Measurements from ENCODE around the gene IL9.
A peak's percentile ranks its signal among the peaks of the same experiment; 100 is the strongest.

IL9 gene

DNA sequence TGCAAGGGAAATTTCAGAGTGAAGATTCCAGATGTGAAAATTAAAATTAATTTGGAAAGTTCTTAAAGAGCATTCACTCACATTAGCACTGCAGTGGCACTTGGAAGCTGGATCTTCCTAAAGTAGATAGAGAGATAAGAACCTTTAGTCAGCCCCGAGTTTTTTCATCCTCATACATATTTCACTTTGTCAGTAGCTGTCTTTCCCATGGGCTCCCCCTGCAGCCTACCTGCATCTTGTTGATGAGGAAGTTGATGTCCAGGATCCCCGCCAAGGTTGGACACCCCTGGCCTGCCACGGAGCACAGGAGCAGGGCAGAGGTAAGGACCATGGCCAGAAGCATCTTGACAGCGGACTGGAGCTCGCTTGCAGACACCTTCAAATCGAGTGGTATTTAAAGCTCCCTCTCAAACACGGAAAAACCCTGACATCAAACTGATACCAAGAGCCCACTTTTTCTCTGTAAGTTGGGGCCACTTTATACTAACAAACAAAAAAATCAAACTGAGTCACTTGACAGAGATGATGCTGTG is at the start of gene IL9:
Gene IL9 (minus strand): TSS at position 368 of the 533 bp plus-strand sequence. CDS start 25 bp downstream, at position 343.
- FAIRE-seq (no peak), DNase-seq (ENCODE audit: insufficient read length, low spot score) (no peak)

DNA sequence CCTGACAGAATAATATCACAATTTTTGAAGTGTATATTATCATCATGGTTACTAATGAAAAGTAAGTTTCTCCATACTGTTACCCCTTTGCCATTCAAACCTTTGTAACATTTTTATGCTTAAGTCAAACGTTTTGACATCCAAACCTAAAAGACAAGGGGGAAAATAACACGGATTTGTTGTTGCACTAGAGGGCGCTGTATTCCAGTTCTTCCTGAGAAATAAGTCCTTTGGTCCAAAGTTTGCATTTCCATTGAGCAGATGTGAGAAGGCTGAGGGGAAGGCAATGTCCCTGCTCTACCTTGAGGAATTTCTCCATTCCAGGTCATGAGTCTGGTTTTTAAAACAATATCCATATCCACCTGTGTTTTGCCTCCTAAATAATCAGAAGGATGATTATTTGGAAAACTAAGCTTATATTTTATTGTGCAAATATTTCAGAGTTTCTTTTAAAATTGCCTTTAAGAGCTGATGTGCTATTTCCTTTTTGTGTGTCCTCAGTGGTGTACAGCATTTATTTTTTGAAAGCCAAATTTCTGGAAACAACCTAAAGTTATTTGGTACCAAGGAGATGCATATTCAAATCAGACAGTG is 49.4 kb upstream of the IL9 start:
- DNase-seq (ENCODE audit: insufficient read length, low spot score) (peak; percentile 56), FAIRE-seq (peak; percentile 9)

GRCh38 chr5:135944564-135944963 is 48.9 kb upstream of the IL9 start:
- no peak for FAIRE-seq
- no peak for DNase-seq (ENCODE audit: insufficient read length, low spot score)

DNA sequence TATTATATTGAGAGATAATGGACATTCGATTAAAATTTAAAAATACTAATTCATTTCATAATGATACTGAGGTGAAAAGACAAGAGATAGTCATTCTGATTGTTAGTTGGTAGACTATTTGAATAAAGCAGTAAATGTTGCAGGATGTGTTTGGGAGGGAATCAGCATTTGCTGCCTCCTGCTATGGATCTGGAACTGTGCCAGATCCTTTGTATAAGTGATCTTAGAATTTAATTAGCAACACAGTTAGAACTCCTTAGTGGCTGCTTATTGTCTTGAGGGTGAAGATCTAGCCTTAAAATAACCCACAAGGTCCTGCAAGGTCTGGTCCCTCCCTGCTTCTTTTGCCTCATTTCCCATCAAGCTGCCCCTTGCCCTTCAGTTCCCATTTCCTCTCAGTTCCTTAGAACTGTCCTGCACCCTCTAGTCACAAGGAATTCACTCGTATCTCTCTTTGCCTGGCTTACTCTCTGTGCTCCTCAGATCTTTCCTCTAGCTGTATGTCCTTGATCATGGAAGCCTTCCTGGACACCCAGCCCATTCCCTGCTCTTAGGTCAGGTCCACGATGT is 46.6 kb upstream of the IL9 start:
- DNase-seq (ENCODE audit: insufficient read length, low spot score): no peak
- no peak for FAIRE-seq

GRCh38 chr5:135941711-135942110 is 46.1 kb upstream of the IL9 start:
- no peak for FAIRE-seq
- no peak for DNase-seq (ENCODE audit: insufficient read length, low spot score)

- FAIRE-seq (no peak), DNase-seq (ENCODE audit: insufficient read length, low spot score) (no peak)
Observed at GRCh38 chr5:135937245-135937911, 41.7 kb upstream of the IL9 start.

GRCh38 chr5:135934939-135935338 is 39.3 kb upstream of the IL9 start:
- no peak for FAIRE-seq
- no peak for DNase-seq (ENCODE audit: insufficient read length, low spot score)

GRCh38 chr5:135930949-135931295 is 35.3 kb upstream of the IL9 start:
- DNase-seq (ENCODE audit: insufficient read length, low spot score) (no peak), FAIRE-seq (no peak)

GRCh38 chr5:135930029-135930948 is 34.6 kb upstream of the IL9 start:
- no peak for FAIRE-seq
- DNase-seq (ENCODE audit: insufficient read length, low spot score): peak; percentile 23

- FAIRE-seq (no peak), DNase-seq (ENCODE audit: insufficient read length, low spot score) (no peak)
Observed at GRCh38 chr5:135921388-135921787, 25.7 kb upstream of the IL9 start.

DNA sequence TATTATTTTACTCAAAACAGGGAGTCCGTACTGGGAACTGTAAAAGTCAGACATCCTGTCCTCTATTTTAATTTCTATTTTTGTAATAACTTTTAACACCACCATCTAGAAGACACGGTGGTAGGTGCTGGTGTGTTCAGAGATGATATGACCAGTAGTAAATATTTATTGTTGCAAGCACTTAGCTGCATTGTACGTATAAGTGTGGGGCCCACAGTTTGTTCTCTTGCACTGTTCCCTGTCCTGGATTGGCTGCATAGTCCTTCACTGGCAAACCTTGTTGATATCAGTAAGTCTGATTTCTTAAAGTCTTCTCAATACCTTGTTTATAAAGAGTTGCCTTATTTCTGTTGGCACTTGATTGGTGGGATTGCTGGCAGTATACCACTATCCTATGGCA is 24.6 kb upstream of the IL9 start:
- FAIRE-seq (no peak), DNase-seq (ENCODE audit: insufficient read length, low spot score) (no peak)

DNA sequence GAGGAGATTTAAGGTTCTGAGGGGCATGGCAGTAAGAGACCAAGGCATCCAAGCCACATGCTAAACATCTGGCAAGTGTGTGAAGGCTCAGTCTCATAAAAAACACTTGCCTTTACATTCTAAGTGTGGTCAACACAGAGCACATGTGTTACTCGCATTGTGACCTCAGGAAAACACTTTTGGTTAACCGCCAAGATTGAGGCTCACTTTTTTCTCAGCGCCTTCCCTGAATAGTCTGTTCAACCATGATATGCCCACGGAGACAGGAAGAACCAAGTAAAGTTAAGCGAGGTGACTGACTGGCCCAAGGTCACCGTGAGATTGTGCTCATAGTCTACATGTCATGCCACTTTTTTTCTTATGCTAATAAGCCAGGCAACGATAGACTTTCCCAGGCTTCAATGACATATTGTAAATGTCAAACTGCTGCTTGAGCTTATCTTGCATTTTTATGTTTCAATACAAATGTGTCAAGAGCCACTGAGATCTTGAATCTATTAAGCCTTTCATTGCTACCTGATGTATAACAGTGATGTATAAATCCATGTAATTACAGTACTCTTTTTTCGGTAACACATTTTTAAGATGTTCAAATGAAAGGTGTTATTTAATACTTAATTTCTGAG is 21.1 kb upstream of the IL9 start:
- DNase-seq (ENCODE audit: insufficient read length, low spot score) (no peak), FAIRE-seq (no peak)

GRCh38 chr5:135915466-135916001 is 19.9 kb upstream of the IL9 start:
- FAIRE-seq (no peak), DNase-seq (ENCODE audit: insufficient read length, low spot score) (no peak)

DNA sequence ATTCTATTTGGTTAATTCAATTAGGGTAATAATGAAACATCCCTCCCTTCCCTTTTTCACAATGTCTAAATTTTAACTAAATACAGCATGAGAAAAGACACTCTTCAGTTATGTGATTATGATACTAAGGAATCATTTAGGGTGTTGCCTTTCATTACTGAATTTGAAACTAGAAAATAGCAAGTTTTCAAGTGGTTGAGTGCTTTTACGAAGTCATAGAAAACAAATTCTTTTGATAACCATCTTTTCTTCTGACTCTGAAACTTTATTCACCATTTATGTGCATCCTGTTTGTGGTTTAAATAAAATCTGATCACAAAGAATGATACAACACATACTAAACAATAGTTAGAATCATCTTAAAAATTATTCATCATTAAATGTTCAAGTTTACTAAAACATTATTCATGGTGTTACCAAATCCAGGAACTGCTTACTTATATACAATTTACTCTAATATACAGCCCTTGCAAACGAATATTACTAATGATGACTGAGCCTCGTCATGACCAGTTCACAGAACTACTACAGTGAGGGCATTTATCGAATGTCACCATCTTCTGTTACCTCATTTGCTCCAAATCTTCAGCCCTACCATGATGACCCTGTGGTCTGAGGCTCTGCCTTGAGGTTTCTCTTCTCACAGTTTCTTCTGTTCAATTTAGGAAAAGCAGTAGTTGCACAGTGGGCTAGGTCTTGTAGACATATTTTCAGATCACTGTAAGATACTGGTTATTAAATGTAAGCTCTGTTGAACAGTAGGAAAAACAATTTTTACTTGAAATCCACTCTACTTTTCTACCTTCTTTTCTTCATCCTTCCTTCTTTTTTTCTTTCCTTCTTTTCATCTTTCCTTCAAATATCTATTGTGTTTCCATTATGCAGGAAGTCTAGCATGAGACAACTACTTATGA is 18.3 kb upstream of the IL9 start:
- DNase-seq (ENCODE audit: insufficient read length, low spot score): no peak
- no peak for FAIRE-seq

DNA sequence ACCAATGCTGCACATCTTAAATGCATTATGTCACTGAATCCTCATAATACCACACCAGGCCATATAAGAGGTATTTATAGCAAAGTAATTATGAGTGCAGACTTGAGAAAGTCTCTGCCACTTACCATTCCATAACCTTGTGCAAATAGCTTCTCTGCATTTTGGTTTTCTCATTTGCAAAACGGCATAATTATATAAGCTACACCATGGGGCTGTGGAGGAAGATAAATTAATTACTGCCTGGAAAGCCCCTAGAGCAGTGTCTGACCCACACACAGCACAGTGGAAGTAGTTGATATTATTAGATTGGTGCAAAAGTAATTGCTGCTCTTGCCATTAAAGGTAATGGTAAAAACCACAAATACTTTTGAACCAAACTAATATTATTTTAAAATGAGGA is 9.5 kb upstream of the IL9 start:
- no peak for DNase-seq (ENCODE audit: insufficient read length, low spot score)
- no peak for FAIRE-seq

- no peak for FAIRE-seq
- DNase-seq (ENCODE audit: insufficient read length, low spot score): no peak
Observed at GRCh38 chr5:135901633-135902032, 6.0 kb upstream of the IL9 start.

- no peak for FAIRE-seq
Observed at GRCh38 chr5:135900276-135900675, 4.6 kb upstream of the IL9 start.

GRCh38 chr5:135898651-135899050 is 3.0 kb upstream of the IL9 start:
- FAIRE-seq (no peak), DNase-seq (ENCODE audit: insufficient read length, low spot score) (no peak)

More at GRCh38 chr5:135900276-135900675, 4.6 kb upstream of the IL9 start:
- DNase-seq (ENCODE audit: insufficient read length, low spot score): no peak

GRCh38 chr5:135894789-135895188 is 852 bp downstream of the IL9 start:
- DNase-seq (ENCODE audit: insufficient read length, low spot score) (no peak), FAIRE-seq (no peak)

All from HTR-8/SVneo (cell line).